Measurements from ENCODE around the gene PIGK.

Gene PIGK

GRCh38 chr1:77200806-77201205 is 18.4 kb downstream of the PIGK start:
- H3K36me3 ChIP-seq (ENCODE audit: control insufficient read depth in 1 of 2, insufficient read depth in 2 of 2, low read depth in 1 of 2, low read length in 2 of 2) = no peaks in the 10 kb centered on the region
- H3K14ac ChIP-seq (ENCODE audit: low read length in 2 of 2) = no peak overlapping the region
- no peak overlapping the region for H3K9ac ChIP-seq (ENCODE audit: low read length)
- no peak overlapping the region for H2BK120ac ChIP-seq (ENCODE audit: low read depth, low read length)
- no peak overlapping the region for H3K4me3 ChIP-seq (ENCODE audit: insufficient read depth in 1 of 2, low read depth in 1 of 2, low read length in 2 of 2)
- H3K4me2 ChIP-seq (ENCODE audit: low read length, poor library complexity, severe bottlenecking) = no peak overlapping the region
- H3K4ac ChIP-seq (ENCODE audit: low read depth in 1 of 2, low read length in 2 of 2) = no peak overlapping the region
- no peak overlapping the region for H4K91ac ChIP-seq (ENCODE audit: low read length)
- no peaks in the 10 kb centered on the region for H3K27me3 ChIP-seq (ENCODE audit: control insufficient read depth in 1 of 2, insufficient read depth in 1 of 2, low read length in 2 of 2)
- no peak overlapping the region for H2AK5ac ChIP-seq (ENCODE audit: low read length, severe bottlenecking)
- WGBS = 85% methylated on average over 2 of the region's 2 CpGs
- DNase-seq = no peak
- peaks cover 3% of the 10 kb centered on the region for H3K9me3 ChIP-seq (ENCODE audit: control insufficient read depth, low read length)
- no peaks in the 10 kb centered on the region for H3K4me1 ChIP-seq (ENCODE audit: control insufficient read depth, insufficient read depth, low read depth, low read length)
- H2BK5ac ChIP-seq (ENCODE audit: low read depth, low read length, poor library complexity, severe bottlenecking) = no peak overlapping the region
- H2BK12ac ChIP-seq (ENCODE audit: low read length in 2 of 2) = no peak overlapping the region
- no peak overlapping the region for H2AFZ ChIP-seq (ENCODE audit: low read depth, low read length)
- H3K23ac ChIP-seq (ENCODE audit: low read length in 2 of 2) = no peak overlapping the region
- H4K8ac ChIP-seq (ENCODE audit: low read length) = no peak overlapping the region
- no peak overlapping the region for H2BK15ac ChIP-seq (ENCODE audit: low read depth, poor library complexity, severe bottlenecking)
- H3K27ac ChIP-seq (ENCODE audit: low read length, poor library complexity, severe bottlenecking) = no peak overlapping the region
- H3K79me1 ChIP-seq (replicated peaks; ENCODE audit: low read length, poor library complexity, severe bottlenecking) = no peaks in the 10 kb centered on the region
- H3K18ac ChIP-seq (ENCODE audit: low read depth in 1 of 2, low read length in 2 of 2) = no peak overlapping the region

- Histone ChIP-seq H3K18ac (ENCODE audit: low read depth in 1 of 2, low read length in 2 of 2) (no peak overlapping the region), H3K79me1 (replicated peaks; ENCODE audit: low read length, poor library complexity, severe bottlenecking) (no peaks in the 10 kb centered on the region), H4K91ac (ENCODE audit: low read length) (no peak overlapping the region), H2BK5ac (ENCODE audit: low read depth, low read length, poor library complexity, severe bottlenecking) (no peak overlapping the region), H3K4me3 (ENCODE audit: insufficient read depth in 1 of 2, low read depth in 1 of 2, low read length in 2 of 2) (no peak overlapping the region), H3K27ac (ENCODE audit: low read length, poor library complexity, severe bottlenecking) (no peak overlapping the region), H2BK120ac (ENCODE audit: low read depth, low read length) (no peak overlapping the region), H2BK15ac (ENCODE audit: low read depth, poor library complexity, severe bottlenecking) (no peak overlapping the region), H3K4me1 (ENCODE audit: control insufficient read depth, insufficient read depth, low read depth, low read length) (no peaks in the 10 kb centered on the region), H3K4ac (ENCODE audit: low read depth in 1 of 2, low read length in 2 of 2) (no peak overlapping the region), H2BK12ac (ENCODE audit: low read length in 2 of 2) (no peak overlapping the region), H2AK5ac (ENCODE audit: low read length, severe bottlenecking) (no peak overlapping the region), H4K8ac (ENCODE audit: low read length) (no peak overlapping the region), H3K9me3 (ENCODE audit: control insufficient read depth, low read length) (peaks cover 3% of the 10 kb centered on the region), H3K4me2 (ENCODE audit: low read length, poor library complexity, severe bottlenecking) (no peak overlapping the region), H3K23ac (ENCODE audit: low read length in 2 of 2) (no peak overlapping the region), H3K36me3 (ENCODE audit: control insufficient read depth in 1 of 2, insufficient read depth in 2 of 2, low read depth in 1 of 2, low read length in 2 of 2) (no peaks in the 10 kb centered on the region), H2AFZ (ENCODE audit: low read depth, low read length) (no peak overlapping the region), H3K14ac (ENCODE audit: low read length in 2 of 2) (no peak overlapping the region), H3K27me3 (ENCODE audit: control insufficient read depth in 1 of 2, insufficient read depth in 1 of 2, low read length in 2 of 2) (no peaks in the 10 kb centered on the region), H3K9ac (ENCODE audit: low read length) (no peak overlapping the region)
- no peak for DNase-seq
These were observed 18.9 kb downstream of the PIGK start for GRCh38 chr1:77200293-77200692.

GRCh38 chr1:77197351-77197750 is 21.9 kb downstream of the PIGK start:
- H3K4me2 ChIP-seq (ENCODE audit: low read length, poor library complexity, severe bottlenecking) = no peak overlapping the region
- no peak overlapping the region for H2BK5ac ChIP-seq (ENCODE audit: low read depth, low read length, poor library complexity, severe bottlenecking)
- no peaks in the 10 kb centered on the region for H3K4me1 ChIP-seq (ENCODE audit: control insufficient read depth, insufficient read depth, low read depth, low read length)
- no peak overlapping the region for H2BK12ac ChIP-seq (ENCODE audit: low read length in 2 of 2)
- H2BK120ac ChIP-seq (ENCODE audit: low read depth, low read length) = no peak overlapping the region
- H3K36me3 ChIP-seq (ENCODE audit: control insufficient read depth in 1 of 2, insufficient read depth in 2 of 2, low read depth in 1 of 2, low read length in 2 of 2) = peaks cover 4 to 7% of the 10 kb centered on the region in 2 experiments
- H4K91ac ChIP-seq (ENCODE audit: low read length) = no peak overlapping the region
- no peak overlapping the region for H3K4me3 ChIP-seq (ENCODE audit: insufficient read depth in 1 of 2, low read depth in 1 of 2, low read length in 2 of 2)
- no peak for DNase-seq
- no peaks in the 10 kb centered on the region for H3K9me3 ChIP-seq (ENCODE audit: control insufficient read depth, low read length)
- no peak overlapping the region for H3K4ac ChIP-seq (ENCODE audit: low read depth in 1 of 2, low read length in 2 of 2)
- H2BK15ac ChIP-seq (ENCODE audit: low read depth, poor library complexity, severe bottlenecking) = no peak overlapping the region
- H2AFZ ChIP-seq (ENCODE audit: low read depth, low read length) = no peak overlapping the region
- H3K79me1 ChIP-seq (replicated peaks; ENCODE audit: low read length, poor library complexity, severe bottlenecking) = peaks cover 2% of the 10 kb centered on the region
- H3K14ac ChIP-seq (ENCODE audit: low read length in 2 of 2) = no peak overlapping the region
- 100% methylated on average over 3 of the region's 3 CpGs for WGBS
- H2AK5ac ChIP-seq (ENCODE audit: low read length, severe bottlenecking) = no peak overlapping the region
- H3K27ac ChIP-seq (ENCODE audit: low read length, poor library complexity, severe bottlenecking) = no peak overlapping the region
- no peak overlapping the region for H3K23ac ChIP-seq (ENCODE audit: low read length in 2 of 2)
- H3K18ac ChIP-seq (ENCODE audit: low read depth in 1 of 2, low read length in 2 of 2) = no peak overlapping the region
- H3K9ac ChIP-seq (ENCODE audit: low read length) = no peak overlapping the region
- H3K27me3 ChIP-seq (ENCODE audit: control insufficient read depth in 1 of 2, insufficient read depth in 1 of 2, low read length in 2 of 2) = no peaks in the 10 kb centered on the region
- no peak overlapping the region for H4K8ac ChIP-seq (ENCODE audit: low read length)

GRCh38 chr1:77193951-77194350 is 25.3 kb downstream of the PIGK start:
- no peak overlapping the region for H2AFZ ChIP-seq (ENCODE audit: low read depth, low read length)
- H2BK120ac ChIP-seq (ENCODE audit: low read depth, low read length) = no peak overlapping the region

More at GRCh38 chr1:77193951-77194350, 25.3 kb downstream of the PIGK start:
- Histone ChIP-seq H3K14ac (ENCODE audit: low read length in 2 of 2) (no peak overlapping the region), H4K8ac (ENCODE audit: low read length) (no peak overlapping the region), H3K36me3 (ENCODE audit: control insufficient read depth in 1 of 2, insufficient read depth in 2 of 2, low read depth in 1 of 2, low read length in 2 of 2) (peaks cover 4 to 11% of the 10 kb centered on the region in 2 experiments), H3K9me3 (ENCODE audit: control insufficient read depth, low read length) (no peaks in the 10 kb centered on the region), H3K27ac (ENCODE audit: low read length, poor library complexity, severe bottlenecking) (no peak overlapping the region), H3K27me3 (ENCODE audit: control insufficient read depth in 1 of 2, insufficient read depth in 1 of 2, low read length in 2 of 2) (no peaks in the 10 kb centered on the region), H2BK12ac (ENCODE audit: low read length in 2 of 2) (no peak overlapping the region), H3K9ac (ENCODE audit: low read length) (no peak overlapping the region), H3K23ac (ENCODE audit: low read length in 2 of 2) (no peak overlapping the region), H2BK5ac (ENCODE audit: low read depth, low read length, poor library complexity, severe bottlenecking) (no peak overlapping the region), H3K4me1 (ENCODE audit: control insufficient read depth, insufficient read depth, low read depth, low read length) (no peaks in the 10 kb centered on the region), H2AK5ac (ENCODE audit: low read length, severe bottlenecking) (no peak overlapping the region), H3K4ac (ENCODE audit: low read depth in 1 of 2, low read length in 2 of 2) (no peak overlapping the region), H3K79me1 (replicated peaks; ENCODE audit: low read length, poor library complexity, severe bottlenecking) (peaks cover 4% of the 10 kb centered on the region), H4K91ac (ENCODE audit: low read length) (no peak overlapping the region), H3K4me3 (ENCODE audit: insufficient read depth in 1 of 2, low read depth in 1 of 2, low read length in 2 of 2) (no peak overlapping the region), H2BK15ac (ENCODE audit: low read depth, poor library complexity, severe bottlenecking) (no peak overlapping the region), H3K18ac (ENCODE audit: low read depth in 1 of 2, low read length in 2 of 2) (no peak overlapping the region), H3K4me2 (ENCODE audit: low read length, poor library complexity, severe bottlenecking) (no peak overlapping the region)
- no peak for DNase-seq
